C4-2B (cell line): ENCODE data around the gene SLC16A5.

ENCODE experiments used
- CTCF ChIP-seq: fragments of 450-650 bp; conservative IDR thresholded peaks from 2 replicates; pipeline ENCODE4 v1.5.1; 2017; ENCODE audit warnings: mild to moderate bottlenecking
- ZFX ChIP-seq: fragments of 450-650 bp; IDR thresholded peaks from 2 replicates; pipeline ENCODE4 v1.6.1; 2017

GRCh38 chr17:75081611-75082540 is 5.9 kb upstream of the SLC16A5 start:
- TF ChIP-seq CTCF (no peak), ZFX (no peak)
